NOMO-1 treated with DMSO at 0.1 percent for 48 hours (cell line): ENCODE measurements around the gene MADCAM1.

Experiments
- DNase-seq: peaks from one replicate; lab custom pipeline; 2025; ENCODE audit not compliant: unreplicated experiment; lab: John Stamatoyannopoulos, UW

The MADCAM1 gene

DNA sequence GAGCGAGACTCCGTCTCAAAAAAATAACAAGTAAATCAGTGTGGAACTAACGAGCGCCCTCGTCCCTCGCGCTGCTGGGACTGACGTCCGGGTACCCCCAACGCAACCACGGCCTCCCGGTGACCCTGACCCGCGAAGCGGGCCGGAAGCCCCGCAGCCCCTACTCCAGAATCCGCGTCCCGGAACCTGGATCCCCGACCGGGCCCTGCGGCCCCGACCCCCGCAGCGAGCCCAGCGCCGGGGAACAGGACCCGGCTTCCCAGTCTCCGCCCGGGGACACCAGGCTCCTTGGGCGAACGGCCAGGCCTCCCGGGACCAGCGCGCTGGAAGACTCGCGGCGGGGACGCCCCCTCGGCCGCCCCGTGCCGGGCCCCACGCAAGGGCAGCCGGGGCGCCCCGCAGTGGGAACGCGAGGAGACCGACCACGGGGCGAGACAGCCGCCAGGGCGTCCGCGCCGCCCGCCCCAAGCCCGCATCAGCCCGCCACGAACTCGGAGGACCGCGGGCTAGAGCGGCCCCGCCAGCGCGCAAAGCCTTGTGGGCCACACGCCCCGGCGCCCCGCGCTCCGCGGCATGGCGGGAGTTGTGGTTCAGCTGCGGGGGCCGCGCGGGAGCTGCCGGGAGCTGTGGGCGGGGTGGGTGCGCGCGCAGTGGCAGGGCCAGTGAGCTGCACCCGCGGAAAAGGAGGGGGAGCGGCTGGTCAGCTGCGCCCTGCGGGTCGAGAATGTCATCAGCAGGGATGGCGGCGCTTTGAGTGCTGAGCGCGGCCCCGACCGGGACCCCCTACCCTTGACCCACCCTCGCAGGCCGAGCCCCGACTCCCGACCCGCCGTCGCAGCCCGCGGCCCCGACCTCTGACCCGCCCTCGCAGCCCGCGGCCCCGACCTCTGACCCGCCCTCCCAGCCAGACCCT, 7.5 kb upstream of the MADCAM1 start:
- DNase-seq: peak; percentile 86

DNA sequence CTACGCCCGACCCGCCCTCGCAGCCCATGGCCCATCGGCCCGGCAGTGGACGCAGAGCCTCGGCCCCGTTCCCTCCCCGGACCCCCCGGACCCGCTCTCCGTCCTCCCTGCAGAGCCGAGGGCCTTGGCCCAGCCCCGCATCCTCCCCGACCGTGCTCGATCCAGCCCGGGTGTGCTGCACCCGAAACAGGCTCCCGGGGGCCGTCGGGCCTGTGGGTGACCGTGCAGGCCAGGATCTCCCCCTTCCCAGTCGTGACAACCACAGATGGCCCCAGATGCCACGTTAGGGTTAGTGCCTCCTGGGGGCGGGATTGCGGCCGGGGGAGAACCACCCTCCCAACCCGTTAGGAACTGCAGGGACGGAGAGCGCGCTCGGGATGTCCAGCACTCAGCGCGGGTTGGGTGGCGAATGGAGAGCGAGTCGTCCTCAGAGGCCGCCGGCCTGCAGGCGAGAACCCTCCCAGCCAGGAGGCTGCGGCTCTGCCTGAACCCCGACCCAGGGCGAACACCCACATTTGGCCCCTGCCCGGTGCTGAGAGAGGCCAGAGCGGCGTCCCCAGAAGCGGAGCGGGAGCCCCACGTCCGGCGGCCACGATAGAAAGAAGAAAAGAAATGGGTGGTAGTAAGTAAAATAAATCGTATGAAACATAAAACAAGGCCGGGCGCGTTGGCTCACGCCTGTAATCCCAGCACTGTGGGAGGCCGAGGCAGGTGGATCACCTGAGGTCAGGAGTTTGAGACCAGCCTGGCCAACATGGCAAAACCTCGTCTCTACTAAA, 6.7 kb upstream of the MADCAM1 start:
- no peak for DNase-seq

DNA sequence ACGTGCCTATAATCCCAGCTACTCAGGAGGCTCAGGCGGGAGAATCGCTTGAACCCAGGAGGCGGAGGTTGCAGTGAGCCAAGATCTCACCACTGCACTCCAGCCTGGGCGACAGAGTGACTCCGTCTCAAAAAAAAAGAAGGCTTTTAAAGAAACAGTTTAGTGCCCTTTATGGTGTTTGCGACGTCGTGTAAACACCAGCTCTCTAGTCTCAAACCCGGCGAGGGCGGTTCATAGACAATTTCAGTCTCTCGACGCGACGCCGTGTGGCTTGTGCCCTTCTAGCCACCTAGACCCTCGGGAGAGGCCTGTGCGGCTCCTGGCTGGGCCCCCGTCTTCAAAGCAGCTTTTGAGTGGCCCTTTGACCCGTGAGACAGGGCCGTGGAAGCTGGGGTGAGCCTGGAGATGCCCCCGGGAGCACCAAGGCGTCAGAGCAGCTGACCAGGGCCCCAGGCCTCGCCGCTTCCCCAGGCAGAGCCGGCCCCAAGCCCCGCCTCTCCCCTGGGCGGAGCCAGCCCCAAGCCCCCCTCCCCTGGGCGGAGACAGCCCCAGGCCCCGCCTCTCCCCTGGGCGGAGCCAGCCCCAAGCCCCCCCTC, 5.0 kb upstream of the MADCAM1 start:
- no peak for DNase-seq

DNA sequence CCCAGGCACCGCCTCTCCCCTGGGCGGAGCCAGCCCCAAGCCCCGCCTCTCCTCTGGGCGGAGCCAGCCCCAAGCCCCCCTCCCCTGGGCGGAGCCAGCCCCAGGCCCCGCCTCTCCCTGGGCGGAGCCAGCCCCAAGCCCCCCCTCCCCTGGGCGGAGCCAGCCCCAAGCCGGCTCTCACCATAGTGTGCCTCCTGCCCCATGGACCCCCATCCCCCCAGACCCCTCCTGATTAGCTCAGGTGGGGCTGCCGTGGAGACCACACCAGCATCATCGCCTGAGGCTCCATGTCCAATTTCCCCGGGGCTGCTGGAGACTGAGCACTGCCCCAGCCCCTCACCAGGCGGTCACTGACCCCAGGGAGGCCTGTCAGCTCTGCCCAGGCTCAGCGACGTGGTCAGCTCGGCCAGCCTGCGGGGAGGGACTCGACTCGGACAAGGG, 4.2 kb upstream of the MADCAM1 start:
- no peak for DNase-seq

DNA sequence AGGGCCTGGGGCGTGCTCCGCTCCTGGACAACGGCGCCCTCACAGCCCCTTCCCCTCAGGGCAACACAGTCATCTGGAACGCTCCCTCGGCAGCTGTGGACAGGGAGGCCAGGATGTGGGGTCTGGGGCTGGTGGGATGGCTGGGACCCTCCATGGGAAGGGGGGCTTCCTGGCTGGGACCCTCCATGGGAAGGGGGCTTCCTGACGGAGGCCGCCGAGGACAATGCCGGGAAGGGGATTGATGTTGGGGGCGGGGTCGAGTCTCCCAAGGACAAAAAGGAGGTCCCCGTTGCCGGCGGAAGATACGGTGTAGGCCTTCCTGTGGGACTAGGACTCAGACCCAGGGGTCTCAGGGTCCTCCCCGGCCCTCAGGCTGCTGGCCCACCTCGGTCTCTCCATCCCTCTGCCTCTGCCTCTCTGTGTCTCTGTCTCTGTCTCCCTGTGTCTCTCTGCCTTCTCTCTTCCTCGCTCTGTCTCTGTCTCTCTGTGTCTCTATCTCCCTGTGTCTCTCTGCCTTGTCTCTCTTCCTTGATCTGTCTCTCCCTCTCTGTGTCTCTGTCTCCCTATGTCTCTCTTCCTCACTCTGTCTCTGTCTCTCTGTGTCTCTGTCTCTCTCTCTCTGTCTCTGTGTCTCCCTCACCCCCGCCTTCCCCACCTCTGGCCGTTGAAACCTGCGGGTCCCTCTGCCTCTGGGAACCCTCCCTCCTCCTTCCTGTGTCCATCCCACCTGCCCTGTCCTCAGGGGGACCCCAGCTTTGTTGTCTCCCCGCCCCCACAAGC, 2.7 kb upstream of the MADCAM1 start:
- no peak for DNase-seq

GRCh38 chr19:494171-495080, 1.9 kb upstream of the MADCAM1 start:
- no peak for DNase-seq

- no peak for DNase-seq
These were observed 1.2 kb upstream of the MADCAM1 start for GRCh38 chr19:495081-495401.

- DNase-seq: no peak
These were observed 729 bp upstream of the MADCAM1 start for GRCh38 chr19:495402-496111.

DNA sequence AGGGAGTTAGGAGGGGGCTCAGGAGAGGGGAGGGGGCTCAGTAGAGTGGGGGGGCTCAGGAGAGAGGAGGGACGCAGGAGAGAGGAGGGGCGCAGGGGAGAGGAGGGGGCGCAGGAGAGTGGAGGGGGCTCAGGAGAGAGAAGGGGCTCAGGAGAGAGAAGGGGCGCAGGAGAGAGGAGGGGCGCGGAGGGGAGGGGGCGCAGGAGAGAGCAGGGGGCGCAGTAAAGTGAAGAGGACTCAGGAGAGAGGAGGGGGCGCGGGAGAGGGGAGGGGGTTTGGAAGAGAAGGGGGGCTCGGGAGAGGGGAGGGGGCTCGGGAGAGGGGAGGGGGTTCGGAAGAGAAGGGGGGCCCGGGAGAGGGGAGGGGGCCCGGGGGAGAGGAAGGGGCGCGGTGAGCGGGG, 700 bp downstream of the MADCAM1 start:
- DNase-seq: no peak

DNA sequence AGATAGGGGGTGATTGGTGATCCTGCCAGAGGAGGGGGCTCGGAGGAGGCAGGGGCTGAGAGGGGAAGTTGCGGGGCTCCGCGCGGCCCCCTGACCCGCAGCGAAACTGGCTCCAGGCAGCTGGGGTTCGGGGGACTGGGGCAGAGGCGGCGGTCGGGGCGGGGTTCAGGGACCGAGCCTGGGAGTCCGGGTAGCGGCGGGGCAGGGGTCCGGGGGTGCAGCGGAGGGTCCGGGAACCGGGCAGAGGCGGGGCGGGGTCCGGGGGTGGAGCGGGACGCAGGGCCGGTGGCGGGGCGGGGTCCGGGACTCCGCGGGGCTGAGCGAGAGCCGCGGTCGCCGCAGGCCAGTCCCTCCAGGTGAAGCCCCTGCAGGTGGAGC, 1.2 kb downstream of the MADCAM1 start:
- DNase-seq: no peak

DNA sequence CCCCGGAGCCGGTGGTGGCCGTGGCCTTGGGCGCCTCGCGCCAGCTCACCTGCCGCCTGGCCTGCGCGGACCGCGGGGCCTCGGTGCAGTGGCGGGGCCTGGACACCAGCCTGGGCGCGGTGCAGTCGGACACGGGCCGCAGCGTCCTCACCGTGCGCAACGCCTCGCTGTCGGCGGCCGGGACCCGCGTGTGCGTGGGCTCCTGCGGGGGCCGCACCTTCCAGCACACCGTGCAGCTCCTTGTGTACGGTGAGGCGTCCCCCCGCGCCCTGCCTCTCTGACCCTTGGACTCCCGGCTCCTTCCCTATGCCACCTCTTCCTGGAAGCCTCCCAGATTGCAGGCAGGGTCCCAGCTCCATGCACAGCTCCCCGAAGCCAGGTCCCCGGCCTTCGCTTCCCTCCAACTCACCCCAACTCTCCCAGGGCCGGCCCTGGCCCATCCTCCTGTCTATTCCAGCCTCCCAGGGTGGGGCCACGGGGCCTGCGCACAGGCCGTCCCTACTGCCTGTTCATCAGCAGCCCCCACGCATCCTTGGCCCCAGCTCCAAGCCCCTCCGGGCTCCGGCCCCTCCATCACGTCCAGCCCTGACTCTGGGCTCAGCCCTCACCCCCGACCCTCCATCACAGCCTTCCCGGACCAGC, 1.7 kb downstream of the MADCAM1 start:
- DNase-seq: no peak

DNA sequence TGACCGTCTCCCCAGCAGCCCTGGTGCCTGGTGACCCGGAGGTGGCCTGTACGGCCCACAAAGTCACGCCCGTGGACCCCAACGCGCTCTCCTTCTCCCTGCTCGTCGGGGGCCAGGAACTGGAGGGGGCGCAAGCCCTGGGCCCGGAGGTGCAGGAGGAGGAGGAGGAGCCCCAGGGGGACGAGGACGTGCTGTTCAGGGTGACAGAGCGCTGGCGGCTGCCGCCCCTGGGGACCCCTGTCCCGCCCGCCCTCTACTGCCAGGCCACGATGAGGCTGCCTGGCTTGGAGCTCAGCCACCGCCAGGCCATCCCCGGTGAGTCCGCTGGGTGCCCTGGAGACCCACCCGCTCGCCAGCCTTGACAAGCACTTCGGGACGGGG, 2.2 kb downstream of the MADCAM1 start:
- no peak for DNase-seq

DNA sequence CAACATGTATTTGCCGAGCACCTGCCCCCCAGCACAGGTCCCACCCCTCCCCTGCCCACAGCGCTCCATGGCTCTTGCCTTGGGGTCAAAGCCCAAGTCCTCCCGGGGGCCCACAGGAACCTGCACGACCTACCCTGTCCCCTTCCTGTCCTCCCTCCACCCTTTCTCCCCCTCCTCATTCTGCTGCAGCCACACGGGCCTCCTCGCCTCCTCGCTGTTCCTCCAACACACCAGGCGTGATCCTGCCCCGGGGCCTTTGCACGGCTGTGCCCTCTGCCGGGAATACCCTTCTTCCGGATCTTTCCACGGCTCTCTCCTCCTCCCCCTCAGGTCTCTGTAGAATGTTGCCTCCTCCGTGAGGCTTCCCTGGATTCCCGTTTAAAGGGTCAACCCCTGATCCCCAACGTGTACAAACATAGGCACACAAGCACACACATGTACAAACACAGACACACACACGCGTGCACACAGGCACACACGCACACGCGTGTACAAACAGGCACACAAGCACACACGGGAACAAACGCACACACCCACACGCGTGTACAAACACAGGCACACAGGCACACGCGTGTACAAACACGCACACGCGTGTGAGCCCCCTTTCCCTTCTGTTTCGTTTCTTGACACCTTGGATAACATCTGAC, 2.8 kb downstream of the MADCAM1 start:
- no peak for DNase-seq

- no peak for DNase-seq
These were observed 5.4 kb downstream of the MADCAM1 start for GRCh38 chr19:501646-502045.

DNA sequence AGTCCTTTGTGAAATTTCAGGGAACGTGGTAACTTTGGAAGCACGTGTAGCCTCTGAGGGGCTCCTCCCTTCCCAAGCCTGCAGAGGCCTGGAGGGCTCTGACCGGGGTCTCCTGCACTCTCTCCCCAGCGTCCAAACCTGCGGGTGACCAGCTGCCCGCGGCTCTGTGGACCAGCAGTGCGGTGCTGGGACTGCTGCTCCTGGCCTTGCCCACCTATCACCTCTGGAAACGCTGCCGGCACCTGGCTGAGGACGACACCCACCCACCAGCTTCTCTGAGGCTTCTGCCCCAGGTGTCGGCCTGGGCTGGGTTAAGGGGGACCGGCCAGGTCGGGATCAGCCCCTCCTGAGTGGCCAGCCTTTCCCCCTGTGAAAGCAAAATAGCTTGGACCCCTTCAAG, 8.3 kb downstream of the MADCAM1 start:
- DNase-seq: no peak

DNA sequence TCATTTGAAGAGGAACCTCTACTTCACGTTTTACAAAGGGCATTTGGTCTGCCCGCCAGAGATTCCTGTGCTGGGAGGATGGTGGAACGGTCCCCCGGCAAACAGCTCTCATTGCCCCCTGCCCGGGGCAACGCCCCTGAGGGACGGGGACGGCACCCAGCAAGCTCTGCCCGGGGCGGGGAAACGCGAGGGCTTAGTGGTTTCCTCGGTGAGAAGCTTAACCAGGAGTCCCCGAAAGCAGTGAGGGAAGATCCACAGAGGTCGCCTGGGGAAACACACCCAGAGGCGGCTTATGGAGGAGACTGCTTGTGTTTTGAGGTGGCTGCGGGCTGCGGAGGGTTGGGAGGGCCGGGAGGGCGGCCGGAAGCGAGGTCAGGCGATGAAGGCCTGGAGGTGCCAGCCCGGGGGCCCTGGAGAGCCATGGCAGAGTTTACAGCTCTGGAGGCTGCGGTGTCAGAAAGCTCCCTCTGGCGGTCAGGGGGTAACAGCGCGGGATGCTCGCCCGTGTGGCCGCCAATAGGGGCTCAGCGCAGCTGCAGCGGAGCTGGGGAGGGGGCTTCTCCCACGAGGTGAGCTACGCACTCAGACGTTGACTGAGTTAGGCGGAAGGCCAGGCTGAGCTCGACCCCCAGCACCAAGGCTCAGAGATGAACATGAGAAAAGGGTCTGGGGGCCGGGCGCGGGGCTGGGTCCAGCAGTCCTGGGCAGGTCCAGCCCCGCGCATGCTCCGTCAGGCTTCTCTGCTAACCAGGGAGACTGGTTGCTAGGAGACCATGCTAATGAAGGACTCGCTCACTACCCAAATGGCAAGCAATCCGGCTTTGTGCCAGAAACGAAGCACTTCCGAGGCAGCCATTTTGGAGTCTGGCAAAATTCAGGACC, 10.4 kb downstream of the MADCAM1 start:
- DNase-seq: peak; percentile 99
